Left lobe of liver (tissue), 2 donors: ENCODE measurements around the gene CDK11A. TPM values are rescaled to one million over a fixed set of nuclear protein-coding genes. Genes with fewer than 3 reads are reported as not detected.
A peak's percentile ranks its signal among the peaks of the same experiment; 100 is the strongest.
"Not testable (repeated sequence)": the region's sequence is repeated elsewhere in the genome, so short reads cannot be mapped to it uniquely, and the experiment has no call there.

Source experiments
- ATAC-seq: fragments of 200-7000 bp; cut with Tn5 transposase; one replicate; pipeline ENCODE4 v1.9.1; 2020; ENCODE audit warnings: mild to moderate bottlenecking, moderate library complexity
- DNase-seq: peaks from one replicate; pipeline ENCODE4 v3.0.0-alpha.2; 2020; ENCODE audit warnings: low spot score
- total RNA-seq: library from RNA; stranded (reverse); gene quantifications from one replicate; pipeline ENCODE4 v1.2.1, GENCODE V29; 2021
- donor health status: DM: no; HTN: no; CAD: no; lungs with moderate emphysema.
- donor health status: DM: no; HTN: yes; CAD: no.

CDK11A gene
- total RNA-seq, 1 donor from 2014 or later: 13.6 TPM

- not testable (repeated sequence) for ATAC-seq, DNase-seq
Measured at GRCh38 chr1:1728308-1729005, 4.3 kb upstream of the CDK11A start.

GRCh38 chr1:1727131-1727651, 3.0 kb upstream of the CDK11A start:
- not testable (repeated sequence) for ATAC-seq, DNase-seq

- DNase-seq, ATAC-seq: not testable (repeated sequence)
Measured at GRCh38 chr1:1726088-1726487, 1.9 kb upstream of the CDK11A start.

DNA sequence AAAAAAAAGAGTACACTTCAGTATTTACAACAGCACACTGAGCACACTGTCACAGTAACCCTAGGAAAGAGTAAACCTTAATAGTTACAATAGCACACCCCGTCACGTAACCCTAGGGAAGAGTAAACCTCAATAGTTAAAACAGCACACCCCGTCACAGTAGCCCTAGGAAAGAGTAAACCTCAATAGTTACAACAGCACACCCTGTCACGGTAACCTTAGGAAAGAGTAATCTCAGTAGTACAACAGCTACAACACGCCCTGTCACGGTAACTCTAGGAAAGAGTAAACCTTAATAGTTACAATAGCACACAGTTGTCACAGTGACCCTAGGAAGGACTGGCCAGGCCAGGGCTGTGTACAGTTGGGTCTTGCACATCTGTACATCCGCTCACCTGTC, 3.0 kb downstream of the CDK11A start:
- no peak for ATAC-seq
- DNase-seq: no peak

DNA sequence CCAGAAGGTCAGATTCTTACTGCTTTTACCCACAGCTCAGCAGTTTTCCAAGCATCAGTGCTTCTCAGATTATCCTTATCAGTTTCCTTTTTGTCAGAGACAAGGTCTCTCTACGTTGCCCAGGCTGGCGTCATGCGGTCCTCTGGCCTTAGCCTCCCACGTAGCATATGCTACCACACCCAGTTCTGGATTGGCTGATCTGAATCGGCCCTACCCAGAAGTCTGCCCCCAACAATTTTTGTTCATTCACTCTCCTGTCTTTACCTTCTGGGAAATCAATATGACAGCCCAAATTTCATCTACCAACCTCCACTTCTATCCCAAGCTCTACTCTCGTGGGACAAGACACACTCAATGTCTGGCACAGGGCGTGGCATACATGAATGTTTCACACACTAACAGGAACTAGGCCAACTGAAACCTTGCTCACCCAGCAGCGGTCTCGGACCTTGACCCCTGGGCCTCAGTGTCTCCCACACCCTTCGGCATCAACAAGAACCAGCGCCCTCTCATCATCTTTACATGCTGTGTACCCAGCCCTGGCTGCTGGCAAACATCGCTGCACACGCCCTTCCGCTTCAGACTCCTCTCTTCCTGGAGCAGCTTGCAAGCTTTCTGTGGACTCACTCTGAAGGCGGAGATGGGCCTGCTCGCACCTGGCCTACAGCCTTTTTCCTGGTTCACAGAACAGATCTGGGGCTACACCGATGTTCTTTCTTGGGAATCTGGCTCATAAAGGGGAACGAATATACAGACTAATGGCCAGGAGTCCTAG, 8.9 kb downstream of the CDK11A start:
- not testable (repeated sequence) for ATAC-seq, DNase-seq

- not testable (repeated sequence) for DNase-seq
Measured at GRCh38 chr1:1707897-1708296, 16.3 kb downstream of the CDK11A start.

DNA sequence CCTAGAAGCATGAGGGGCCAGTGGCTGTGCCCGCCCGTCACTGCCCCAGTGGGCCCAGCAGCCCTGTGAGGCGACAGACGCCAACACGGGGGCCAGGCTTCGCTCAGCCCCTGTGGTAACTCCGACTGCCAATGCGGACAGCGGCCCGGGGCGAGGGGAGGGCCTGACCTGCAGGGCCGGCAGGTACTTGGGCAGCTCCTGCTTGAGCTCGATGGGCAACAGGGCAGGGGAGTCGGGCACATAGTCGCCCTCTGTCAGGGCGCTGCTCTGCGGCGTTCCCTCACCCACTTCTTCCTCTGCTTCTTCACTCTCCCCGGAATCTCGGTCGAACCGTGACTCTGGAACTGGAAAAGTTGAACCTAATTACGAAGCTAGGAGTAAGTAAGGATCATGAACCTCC, 16.9 kb downstream of the CDK11A start:
- ATAC-seq, DNase-seq: not testable (repeated sequence)

More at GRCh38 chr1:1707897-1708296, 16.3 kb downstream of the CDK11A start:
- ATAC-seq: not testable (repeated sequence)

- not testable (repeated sequence) for DNase-seq, ATAC-seq
Measured at GRCh38 chr1:1705623-1706022, 18.5 kb downstream of the CDK11A start.

- not testable (repeated sequence) for ATAC-seq, DNase-seq
Measured at GRCh38 chr1:1704284-1704957, 19.7 kb downstream of the CDK11A start.

- ATAC-seq (no peak), DNase-seq (no peak)
Measured at GRCh38 chr1:1703796-1704195, 20.4 kb downstream of the CDK11A start.

DNA sequence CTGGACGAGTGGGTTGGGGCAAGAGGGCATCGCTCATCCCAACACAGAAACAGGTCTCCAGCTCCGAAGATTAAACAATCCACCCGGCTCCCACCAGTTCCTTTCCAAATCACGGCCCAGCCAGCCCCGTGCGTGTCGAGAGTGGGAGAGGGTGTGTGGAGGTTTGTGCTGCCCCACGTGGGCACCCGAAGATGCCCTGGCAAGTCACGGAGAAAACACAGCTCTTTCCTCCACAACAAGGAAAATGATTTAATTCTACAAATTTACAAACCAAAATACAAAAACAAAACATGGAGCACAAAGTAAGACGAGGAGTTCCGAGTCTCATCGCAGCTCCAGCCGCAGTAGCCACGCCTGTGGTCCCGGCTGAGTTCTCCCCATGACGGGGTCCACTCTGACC, 21.7 kb downstream of the CDK11A start:
- not testable (repeated sequence) for DNase-seq, ATAC-seq

DNA sequence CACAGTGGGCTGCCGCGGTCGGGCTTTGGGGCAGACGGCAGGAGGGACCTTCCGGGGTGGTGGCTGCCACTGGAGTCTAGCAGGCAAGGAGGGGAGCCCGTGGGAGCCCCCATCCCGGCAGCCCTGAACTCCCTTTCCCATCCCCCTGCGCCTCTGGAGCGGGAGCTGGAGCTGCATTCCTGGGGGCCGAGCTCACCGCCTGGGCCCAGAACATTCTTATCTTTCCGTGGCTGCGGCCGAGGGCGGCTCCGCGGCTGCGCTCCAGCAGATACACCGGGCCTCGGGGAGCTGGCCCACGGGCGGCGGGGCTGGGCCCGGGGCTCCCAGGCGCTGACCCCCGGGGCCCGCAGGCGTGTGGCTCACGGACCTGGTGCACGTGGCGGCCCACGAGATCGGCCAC, 23.6 kb downstream of the CDK11A start:
- DNase-seq: not testable (repeated sequence)
- peak; percentile 10 for ATAC-seq

- not testable (repeated sequence) for ATAC-seq, DNase-seq
Measured at GRCh38 chr1:1700067-1700466, 24.1 kb downstream of the CDK11A start.

- DNase-seq, ATAC-seq: not testable (repeated sequence)
Measured at GRCh38 chr1:1699061-1699460, 25.1 kb downstream of the CDK11A start.

DNA sequence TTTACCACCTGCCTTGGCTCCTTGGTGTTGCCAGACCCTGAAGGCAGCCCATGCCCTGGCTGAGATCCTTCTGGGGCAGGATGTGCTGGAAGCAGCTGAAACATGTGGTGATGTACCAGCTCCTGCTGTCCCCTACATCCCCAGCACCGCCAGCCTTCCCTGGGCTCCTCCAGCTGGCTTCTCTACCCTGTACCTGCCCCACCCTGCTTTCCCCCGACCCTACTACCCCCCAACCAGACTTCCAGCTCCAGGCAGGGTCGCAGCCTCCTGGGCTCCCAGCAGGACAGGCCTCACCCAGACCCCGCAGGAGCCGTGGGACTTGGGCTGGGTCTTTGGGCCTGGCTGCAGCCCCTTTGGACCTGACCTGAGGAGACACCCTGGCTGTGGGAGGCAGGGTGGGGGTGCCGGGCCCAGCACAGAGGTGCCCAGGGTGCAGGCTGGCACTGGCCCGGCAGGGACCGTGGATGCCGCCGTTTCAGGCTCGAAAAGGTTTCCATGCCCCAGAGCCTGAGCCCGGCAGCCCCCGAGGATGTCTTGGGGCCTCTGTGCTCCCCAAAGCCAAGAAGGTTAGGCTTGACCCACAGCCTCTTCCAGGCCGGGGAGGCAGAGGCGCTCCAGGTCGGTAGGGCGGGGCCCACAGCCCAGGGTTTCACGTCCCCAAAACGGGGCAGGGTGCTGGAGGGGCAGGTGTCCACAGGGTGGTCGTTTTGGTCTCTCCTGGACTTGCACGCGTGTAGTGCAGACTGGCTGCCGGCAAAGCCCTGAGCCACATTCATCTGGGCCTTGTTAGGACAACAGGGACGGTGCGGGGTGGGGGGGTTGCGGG, 26.6 kb downstream of the CDK11A start:
- ATAC-seq, DNase-seq: not testable (repeated sequence)

DNA sequence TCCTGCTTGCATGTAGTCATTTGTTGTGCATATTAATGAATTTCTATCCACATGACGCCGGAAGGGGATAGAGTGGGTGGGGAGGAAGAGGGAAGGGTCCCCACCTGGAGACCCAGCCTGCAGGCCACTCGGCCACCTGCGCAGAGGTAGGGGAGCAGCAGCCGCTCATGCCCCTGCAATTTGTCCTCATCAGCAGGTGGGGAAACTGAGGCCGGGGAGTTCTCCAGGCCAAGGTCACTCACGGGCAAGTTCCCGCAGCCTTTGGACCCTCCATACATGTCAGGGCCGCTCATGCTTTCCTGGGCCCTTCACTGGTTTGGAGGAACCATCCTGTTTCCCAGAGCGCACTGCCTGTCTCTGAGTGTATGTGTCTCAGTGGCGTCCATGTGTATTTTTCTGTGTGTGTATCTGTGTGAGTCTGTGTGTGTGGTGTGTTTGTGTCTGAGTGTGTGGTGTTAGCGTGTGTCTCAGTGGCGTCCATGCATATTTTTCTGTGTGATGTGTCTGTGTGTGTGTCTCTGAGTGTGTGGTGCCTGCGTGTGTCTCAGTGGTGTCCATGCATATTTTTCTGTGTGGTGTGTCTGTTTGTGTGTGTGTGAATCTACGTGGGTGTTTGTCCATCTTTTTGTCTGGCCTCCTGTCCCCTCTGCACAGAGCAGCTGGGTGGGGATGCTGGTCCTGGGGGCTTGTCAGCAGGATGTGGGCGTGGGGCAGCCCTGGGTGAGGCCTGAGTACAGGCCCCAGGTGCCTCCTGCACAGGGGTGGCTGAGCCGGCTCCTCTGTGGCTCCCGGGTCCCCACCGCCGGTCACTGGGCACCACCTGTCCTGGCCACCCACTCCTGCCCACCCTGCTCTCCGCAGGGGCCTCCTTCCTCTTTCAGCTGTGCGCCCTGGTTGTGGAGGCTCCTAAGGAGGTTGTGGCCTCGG, 27.5 kb downstream of the CDK11A start:
- not testable (repeated sequence) for ATAC-seq, DNase-seq

GRCh38 chr1:1692714-1693647, 31.2 kb downstream of the CDK11A start, which contains the start of gene SLC35E2B:
SLC35E2B (minus strand) TSS chr1:1692795; CDS start chr1:1676699, 16,096 bp downstream.
- ATAC-seq (peak; percentile 87), DNase-seq (peak; percentile 90)

DNA sequence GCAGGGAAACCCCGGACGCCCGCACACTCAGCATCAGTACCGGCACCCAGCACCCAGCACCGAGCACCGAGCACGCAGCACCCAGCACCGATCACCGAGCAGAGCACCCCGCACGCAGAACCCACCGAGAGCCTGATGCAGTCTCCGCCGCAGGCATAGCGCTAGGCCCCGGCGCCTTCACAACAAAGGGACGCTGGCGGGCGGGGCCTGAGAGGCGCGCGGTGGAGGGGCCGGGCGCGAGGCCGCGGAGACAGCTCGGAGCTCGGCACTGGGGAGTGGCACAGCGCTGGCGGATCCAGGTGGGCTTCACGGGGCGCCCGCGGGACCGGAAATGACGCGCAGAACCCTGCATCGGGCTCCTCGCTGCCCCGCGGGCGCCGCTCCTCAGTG, 31.8 kb downstream of the CDK11A start:
- peak; percentile 68 for DNase-seq
- peak; percentile 80 for ATAC-seq
